Measurements from ENCODE around the gene RPP38.

GRCh38 chr10:15060638-15061037, 36.5 kb upstream of the RPP38 start:
- TF ChIP-seq EZH2phosphoT487 (IDR thresholded peaks at IDR 0.05; ENCODE audit: insufficient read depth, low read depth) (no peak), EZH2 (IDR thresholded peaks at IDR 0.05; ENCODE audit: insufficient read depth, poor library complexity, severe bottlenecking) (no peak)
